ENCODE results near the gene MRPS34.

- TF ChIP-seq CTCF (IDR thresholded peaks at IDR 0.05; ENCODE audit: low read length) (no peak), EZH2 (IDR thresholded peaks at IDR 0.05; ENCODE audit: borderline replicate concordance, low read length) (no peak)
Measured at GRCh38 chr16:1808691-1809090, 35.8 kb upstream of the MRPS34 start.

Measured in OCI-LY1 (cell line).